HG02943 (cell line): ENCODE data around the gene ASB4.

ENCODE experiments used
- ATAC-seq: cut with Tn5 transposase; IDR thresholded peaks from one replicate; pipeline ENCODE4 v1.9.1; 2021; ENCODE audit warnings: mild to moderate bottlenecking, low read depth, moderate library complexity; ENCODE audit not compliant: unreplicated experiment

The ASB4 gene

DNA sequence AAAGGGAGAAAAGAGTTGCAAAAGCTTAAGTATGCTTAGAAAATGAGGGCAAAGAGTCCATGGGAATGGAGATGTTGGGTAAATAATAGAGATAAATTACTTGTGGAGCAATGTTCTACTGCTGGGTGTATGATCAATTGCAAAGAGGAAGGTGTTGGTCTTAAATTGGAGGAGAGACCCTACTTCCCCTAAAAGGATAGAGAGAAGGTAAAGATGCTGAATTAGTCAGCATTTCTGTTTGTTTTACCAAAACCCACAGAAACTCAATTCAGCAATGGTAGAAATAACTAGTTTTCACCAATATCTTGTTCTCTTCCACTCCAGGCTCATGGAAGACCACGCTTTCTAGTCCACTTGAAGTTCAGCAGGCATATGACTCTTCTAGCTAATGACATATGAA is 32.1 kb downstream of the ASB4 start:
- ATAC-seq, result peak; percentile 45

- no peak for ATAC-seq
Observed at GRCh38 chr7:95520136-95520535, 34.4 kb downstream of the ASB4 start.

DNA sequence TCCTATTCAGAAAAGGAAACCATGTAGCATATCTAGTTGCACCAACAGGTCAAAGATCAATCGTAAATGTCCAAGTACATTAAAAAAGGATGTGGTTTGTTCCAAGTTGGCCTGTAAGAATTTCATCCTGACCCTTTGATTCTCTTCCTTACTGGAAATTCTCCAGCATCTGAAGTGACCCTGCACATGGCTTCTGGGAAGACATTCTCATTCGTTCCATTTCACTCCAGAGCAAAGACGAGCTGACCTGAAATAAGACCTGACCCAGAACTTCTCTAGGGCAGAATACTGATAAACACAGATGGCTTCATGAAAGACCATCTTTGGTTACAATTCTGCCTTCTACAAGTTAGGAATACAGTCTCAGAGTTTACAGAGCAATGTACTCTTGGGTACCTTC is 39.8 kb downstream of the ASB4 start:
- no peak for ATAC-seq

GRCh38 chr7:95526128-95526738 is 40.5 kb downstream of the ASB4 start:
- ATAC-seq, result no peak

- no peak for ATAC-seq
Observed at GRCh38 chr7:95527033-95527775, 41.5 kb downstream of the ASB4 start.

- no peak for ATAC-seq
Observed at GRCh38 chr7:95527776-95528250, 42.1 kb downstream of the ASB4 start.

- ATAC-seq, result no peak
Observed at GRCh38 chr7:95529701-95530100, 44.0 kb downstream of the ASB4 start.

DNA sequence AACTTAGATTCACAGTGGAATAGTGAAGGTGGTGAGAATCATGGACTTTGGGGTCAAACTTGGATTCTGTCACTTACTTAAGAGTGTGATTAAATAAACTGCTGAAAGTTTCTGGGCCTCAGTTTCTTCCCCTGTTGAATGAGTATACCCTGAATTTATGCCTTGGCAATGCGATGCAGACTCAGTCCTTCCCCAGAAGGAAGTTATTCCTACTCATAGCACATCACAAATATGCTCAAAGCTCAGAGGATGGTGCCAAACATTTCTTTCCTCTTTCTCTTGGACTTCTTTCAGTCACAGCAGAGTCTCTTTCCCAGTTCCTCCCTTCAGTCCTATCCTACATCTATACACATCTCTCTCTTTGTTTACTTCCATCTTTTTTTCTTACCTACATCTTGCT is 45.1 kb downstream of the ASB4 start:
- ATAC-seq, result no peak

DNA sequence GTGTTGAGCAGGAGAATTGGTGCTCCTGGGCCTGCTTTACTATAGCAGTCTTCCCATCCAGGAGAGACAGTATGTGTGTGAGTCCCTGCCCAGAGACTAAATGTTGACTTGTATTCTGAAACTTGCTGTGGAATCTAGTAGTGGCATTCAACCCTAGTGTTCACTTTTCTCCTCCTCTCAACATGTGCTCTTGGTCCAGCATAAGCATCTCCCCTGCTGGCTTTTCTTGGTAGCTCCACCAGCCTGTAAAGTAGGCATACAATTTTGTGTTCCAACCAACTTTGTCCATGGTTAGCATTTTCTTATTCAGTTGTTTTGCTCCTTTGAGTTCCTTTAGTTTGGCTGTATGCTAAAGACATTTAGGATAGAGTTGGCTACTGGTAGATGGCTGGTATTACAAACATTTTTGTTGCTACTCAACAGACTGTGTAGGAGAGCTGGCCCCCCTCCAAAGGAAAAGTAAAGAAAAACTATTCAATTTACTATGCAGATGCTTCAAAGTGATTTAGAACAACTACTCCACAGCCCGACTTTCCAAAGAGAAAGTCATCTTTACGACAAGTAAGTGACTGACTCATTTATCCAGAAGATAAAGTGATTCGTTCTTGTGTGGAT is 46.0 kb downstream of the ASB4 start:
- no peak for ATAC-seq

- no peak for ATAC-seq
Observed at GRCh38 chr7:95534796-95535195, 49.1 kb downstream of the ASB4 start.

GRCh38 chr7:95535662-95536061 is 49.9 kb downstream of the ASB4 start:
- no peak for ATAC-seq

- ATAC-seq, result no peak
Observed at GRCh38 chr7:95536656-95537311, 51.0 kb downstream of the ASB4 start.

GRCh38 chr7:95537468-95537867 is 51.7 kb downstream of the ASB4 start:
- ATAC-seq, result no peak

DNA sequence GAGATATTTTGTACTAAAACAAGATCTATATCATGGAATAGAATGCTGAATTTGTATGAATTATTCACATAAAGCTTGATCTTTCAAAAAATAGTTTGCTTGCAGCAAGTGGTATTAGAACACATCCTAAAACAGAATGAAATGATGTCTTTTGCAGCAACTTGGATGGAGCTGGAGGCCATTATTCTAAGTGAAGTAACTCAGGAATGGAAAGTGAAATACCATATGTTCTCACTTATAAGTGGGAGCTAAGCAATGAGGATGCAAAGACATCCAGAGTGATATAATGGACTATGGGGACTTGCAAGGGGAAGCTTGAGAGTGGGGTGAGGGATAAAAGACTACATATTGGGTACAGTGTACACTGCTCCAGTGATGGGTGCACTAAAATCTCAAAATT is 53.7 kb downstream of the ASB4 start:
- no peak for ATAC-seq

GRCh38 chr7:95540366-95540765 is 54.6 kb downstream of the ASB4 start:
- ATAC-seq, result no peak

DNA sequence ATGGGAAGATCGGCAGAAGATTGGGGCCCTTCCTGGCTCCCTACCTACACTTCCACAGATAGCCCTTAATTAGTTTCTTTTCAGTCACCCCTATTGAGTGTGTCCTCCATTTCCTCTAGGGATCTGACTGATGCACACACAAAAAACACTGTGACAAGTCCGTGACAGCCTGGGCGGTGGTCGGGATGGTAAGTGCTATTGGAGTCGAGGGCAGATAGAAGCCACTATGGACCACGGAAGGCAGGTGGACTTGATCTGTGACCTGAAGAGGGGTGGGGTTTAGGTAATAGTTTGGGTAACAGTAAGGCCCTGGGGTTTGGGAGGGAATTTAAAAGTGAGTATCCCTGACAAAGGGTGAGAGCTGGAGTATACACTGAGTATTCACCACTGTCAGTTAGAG is 57.6 kb downstream of the ASB4 start:
- ATAC-seq, result no peak

GRCh38 chr7:95544171-95544570 is 58.4 kb downstream of the ASB4 start:
- ATAC-seq, result no peak

DNA sequence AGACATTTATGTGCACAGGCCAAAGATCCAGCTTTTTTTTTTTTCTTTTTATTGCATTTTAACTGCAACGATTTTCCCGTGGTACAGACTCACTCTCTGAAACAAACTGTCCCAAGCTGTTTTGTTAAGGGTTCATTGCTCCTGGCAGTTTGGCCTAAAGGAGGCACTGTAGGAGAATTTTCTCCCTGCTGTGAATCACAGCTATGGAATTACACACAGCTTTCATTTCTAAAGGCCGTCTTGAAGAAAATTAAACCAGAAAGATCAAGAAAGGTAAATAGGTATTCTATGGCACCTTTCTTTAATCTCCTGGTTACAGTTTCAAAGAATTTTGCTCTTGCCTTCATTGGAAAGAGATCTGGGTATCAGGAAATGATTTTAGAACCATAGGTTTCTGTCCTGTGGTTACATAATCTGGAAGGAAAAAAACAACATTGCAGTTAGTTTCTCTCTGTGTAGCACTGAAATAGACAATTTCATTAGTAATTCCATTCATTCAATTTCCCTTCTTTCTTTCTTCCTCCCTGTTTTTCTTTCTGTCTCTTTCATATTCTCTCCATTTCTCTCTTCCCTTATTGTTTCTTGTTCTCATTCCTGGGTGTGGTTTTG is 59.4 kb downstream of the ASB4 start:
- ATAC-seq, result no peak

GRCh38 chr7:95545673-95546072 is 59.9 kb downstream of the ASB4 start:
- ATAC-seq, result no peak

DNA sequence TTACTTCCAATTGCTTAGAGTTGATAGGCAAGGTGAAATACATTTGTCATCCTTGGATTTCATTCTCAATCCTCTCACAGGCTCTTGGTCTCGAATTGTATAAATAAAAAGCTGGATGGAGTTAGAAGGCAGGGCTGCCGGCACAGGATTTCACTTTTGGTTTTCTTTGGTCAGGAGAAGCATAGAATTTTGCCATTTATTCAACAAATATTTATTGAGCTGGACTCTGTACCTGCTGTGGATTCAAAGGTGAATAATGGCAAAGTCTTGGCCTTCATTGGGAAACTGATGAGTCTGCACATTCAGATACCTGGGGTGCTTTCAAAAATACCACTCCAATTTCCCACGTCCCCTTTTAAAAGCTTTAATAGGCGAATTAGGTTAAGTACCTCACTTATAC is 60.9 kb downstream of the ASB4 start:
- no peak for ATAC-seq
